A549 treated with AZD9567 at 1 μM for 4 hours (cell line): Measurements from ENCODE around the gene RAB7B. TPM values are rescaled to one million over a fixed set of nuclear protein-coding genes. Genes with fewer than 3 reads are reported as not detected.

Source experiments
- total RNA-seq: library from RNA; stranded (reverse); fragments of 200-300 nt; extraction: Qiagen RNA extraction; gene quantifications from 5 replicates; pipeline ENCODE4 v1.2.3, GENCODE V29; 2022; ENCODE audit not compliant: insufficient read depth

The RAB7B gene, protein sequence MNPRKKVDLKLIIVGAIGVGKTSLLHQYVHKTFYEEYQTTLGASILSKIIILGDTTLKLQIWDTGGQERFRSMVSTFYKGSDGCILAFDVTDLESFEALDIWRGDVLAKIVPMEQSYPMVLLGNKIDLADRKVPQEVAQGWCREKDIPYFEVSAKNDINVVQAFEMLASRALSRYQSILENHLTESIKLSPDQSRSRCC
- total RNA-seq, result 0.81 to 1.5 TPM (median 0.99 TPM) in 4 of 5 replicates, not detected in the other

DNA sequence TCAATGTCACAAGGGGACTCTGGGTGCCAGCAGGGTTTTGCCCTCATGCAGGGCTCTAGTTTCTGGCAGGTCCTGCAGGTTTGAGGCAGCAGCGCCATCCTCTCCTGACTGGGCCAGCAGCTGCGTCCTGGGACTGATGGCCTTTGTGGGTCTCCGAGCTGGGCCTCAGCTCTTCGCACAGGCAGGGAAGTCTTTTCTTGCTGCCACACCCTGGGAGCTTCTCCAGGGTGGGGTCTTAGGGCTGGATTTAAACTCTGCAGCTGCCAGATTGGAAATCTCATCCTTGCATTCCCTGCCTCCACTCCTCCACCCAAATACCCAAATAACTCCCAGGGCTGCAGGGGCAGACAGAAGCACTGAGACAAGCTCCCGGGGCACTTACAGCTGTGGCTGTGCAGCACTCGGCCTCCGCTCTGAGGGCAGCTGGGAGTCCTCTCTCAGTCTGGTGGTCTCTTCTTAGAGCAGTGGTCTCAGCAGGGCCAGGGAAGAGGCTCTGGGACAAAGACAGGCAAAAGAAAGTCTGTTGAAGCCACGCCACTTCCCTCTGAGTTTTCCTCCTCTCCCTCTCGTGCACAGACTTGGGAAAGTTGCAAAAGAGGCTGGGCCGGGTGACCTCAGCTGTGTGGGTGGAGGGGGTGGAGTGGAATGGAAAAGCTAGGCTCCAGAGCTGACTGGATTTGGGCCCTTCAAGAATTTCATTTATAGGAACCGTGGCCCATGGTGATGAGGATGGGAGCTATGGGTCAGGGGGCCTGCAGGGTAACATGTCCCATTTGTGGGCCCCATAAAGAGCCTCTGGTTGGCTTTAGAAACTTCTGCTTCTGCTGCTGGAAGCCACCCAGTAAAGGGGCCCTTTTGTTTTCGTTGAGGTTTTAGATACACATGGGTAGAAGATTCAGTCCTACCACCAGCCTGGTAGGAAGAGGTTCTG, at the start of gene RAB7B:
RAB7B (minus strand) TSS at position 525 of the 931 bp plus-strand sequence. CDS start 9,260 bp downstream, outside the sequence.

DNA sequence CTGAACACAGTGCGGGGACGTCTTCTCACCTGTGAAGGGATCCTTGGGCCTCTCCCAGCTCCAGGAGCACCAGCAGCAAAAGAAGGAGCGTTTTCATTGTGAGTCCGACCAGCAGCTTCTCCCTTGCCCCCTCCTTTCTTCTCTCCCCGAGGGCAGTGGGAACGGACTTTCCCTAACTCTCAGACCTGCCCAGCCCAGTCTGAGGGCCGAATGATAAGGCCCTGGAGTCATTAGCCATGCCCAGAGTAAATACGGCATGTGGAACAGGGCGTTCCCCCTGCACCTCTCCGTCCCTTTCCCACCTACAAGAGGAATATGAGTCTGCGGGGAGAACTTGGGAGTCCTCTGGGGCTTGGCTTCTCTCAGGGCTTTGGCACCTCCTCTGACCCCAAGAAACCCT, 20.5 kb upstream of the RAB7B start, which contains the start of gene CTSE:
CTSE (minus strand) TSS at position 201 of the 400 bp plus-strand sequence; CDS start at position 97, 104 bp downstream.

DNA sequence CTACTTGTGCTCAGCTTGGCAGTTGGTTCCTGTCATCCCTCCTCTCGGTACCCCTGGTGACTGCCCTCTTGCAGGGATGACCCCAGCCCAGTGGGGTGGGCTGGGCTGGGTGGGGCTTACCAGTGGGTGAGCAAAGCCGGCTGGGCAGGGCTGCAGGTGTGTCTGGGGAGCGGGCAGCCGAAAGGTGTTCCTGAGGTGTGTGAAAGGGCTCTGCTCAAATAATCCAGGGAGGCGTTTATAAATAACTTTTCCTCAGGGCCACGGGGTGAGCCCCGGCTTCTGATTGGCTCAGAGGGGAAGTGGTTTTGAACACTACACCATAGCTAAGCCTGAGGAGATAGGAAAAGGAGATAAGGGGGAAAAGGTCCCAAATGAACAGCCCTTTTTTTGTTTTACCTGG, 60.0 kb downstream of the RAB7B start, which contains the start of gene SLC26A9:
SLC26A9 (minus strand) TSS at position 212 of the 400 bp plus-strand sequence. CDS start 7,636 bp downstream, outside the sequence.

Other genes starting within 250 kb of the RAB7B start
- gene RAB29, start 227.9 kb downstream of the RAB7B start, total RNA-seq, result 8.7 to 10.7 TPM (median 9.4 TPM) in 5 replicates
- 15.2 to 23.9 TPM (median 22.9 TPM) in 5 replicates for gene SLC41A1, start 190.2 kb downstream of the RAB7B start, total RNA-seq
- not detected in 5 replicates for gene PM20D1, start 153.3 kb downstream of the RAB7B start, total RNA-seq
- 0.06 to 0.13 TPM (median 0.08 TPM) in 4 of 5 replicates, not detected in the other for gene SLC26A9, start 59.9 kb downstream of the RAB7B start, total RNA-seq
- gene CTSE, start 20.5 kb upstream of the RAB7B start, total RNA-seq, result not detected in 5 replicates
- not detected in 5 replicates for gene RHEX, start 49.8 kb upstream of the RAB7B start, total RNA-seq
- not detected in 5 replicates for gene AVPR1B, start 114.0 kb upstream of the RAB7B start, total RNA-seq
- 9.1 to 10.5 TPM (median 9.5 TPM) in 5 replicates for gene FAM72A, start 199.4 kb upstream of the RAB7B start, total RNA-seq
- gene SRGAP2, start 200.1 kb upstream of the RAB7B start, total RNA-seq, result 22.4 to 31.0 TPM (median 28.1 TPM) in 5 replicates